ENCODE measurements around the gene HOXC4.

Gene HOXC4

DNA sequence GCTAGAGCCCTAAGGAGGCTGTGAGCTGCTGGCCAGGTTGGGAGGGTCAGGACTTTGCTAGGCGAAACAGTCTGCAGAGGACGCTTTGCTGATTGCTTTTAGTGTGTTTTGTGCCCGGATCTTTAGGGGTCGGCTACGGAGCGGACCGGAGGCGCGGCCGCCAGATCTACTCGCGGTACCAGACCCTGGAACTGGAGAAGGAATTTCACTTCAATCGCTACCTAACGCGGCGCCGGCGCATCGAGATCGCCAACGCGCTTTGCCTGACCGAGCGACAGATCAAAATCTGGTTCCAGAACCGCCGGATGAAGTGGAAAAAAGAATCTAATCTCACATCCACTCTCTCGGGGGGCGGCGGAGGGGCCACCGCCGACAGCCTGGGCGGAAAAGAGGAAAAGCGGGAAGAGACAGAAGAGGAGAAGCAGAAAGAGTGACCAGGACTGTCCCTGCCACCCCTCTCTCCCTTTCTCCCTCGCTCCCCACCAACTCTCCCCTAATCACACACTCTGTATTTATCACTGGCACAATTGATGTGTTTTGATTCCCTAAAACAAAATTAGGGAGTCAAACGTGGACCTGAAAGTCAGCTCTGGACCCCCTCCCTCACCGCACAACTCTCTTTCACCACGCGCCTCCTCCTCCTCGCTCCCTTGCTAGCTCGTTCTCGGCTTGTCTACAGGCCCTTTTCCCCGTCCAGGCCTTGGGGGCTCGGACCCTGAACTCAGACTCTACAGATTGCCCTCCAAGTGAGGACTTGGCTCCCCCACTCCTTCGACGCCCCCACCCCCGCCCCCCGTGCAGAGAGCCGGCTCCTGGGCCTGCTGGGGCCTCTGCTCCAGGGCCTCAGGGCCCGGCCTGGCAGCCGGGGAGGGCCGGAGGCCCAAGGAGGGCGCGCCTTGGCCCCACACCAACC lies 23.9 kb upstream of the HOXC4 start:
- DNase-seq, result no peak

DNA sequence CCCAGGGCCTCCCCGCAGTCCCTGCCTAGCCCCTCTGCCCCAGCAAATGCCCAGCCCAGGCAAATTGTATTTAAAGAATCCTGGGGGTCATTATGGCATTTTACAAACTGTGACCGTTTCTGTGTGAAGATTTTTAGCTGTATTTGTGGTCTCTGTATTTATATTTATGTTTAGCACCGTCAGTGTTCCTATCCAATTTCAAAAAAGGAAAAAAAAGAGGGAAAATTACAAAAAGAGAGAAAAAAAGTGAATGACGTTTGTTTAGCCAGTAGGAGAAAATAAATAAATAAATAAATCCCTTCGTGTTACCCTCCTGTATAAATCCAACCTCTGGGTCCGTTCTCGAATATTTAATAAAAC lies 23.2 kb upstream of the HOXC4 start:
- DNase-seq, result no peak

DNA sequence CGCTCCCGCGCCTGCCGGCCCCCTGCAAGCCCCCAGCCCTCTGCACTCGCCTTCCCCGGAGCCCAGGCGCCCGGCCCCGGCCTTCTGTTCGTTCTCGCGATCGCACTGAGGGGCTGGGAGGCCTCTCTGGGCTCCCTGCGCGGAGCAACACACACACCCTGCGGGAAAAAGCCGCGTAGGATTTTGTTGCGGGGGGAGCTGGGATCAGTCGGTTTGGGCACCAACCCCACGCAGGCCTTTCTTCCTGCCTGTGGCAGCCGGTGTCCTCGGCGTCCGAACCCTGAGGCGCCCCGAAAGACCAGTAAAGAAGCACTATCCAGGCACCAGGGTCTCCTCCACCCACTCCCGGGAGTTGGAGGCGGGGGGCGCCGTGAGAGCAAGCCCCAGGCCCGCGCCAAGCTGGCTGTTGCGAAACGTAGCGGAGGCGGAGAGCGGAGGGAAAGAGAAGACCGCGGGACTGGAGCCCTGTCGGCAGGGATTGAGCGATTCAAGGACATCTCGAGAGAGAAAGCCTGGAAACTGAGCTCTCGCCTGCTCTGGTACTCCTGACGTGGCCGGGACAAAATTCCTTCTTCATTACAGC lies 22.7 kb upstream of the HOXC4 start:
- no peak for DNase-seq

DNA sequence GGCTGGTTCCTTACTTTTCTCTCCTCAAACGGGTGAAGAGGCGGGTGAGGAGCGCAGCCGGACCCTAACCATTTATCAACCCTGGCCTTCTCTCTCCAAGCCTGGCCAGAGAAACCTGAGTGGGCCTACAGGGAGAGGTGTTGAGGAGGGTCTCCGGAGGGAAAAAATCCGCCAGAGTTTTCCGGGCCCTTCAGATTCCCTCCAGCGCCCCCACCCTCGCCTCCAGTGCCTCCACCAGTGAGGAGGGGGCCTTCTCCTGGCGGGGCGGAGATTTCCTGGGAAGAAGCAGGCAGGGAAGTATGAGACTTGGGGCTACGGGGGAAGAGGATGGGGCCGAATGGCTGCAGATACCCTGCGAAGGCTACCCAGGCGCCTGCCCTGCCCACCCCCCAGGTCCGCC lies 22.2 kb upstream of the HOXC4 start:
- no peak for DNase-seq

DNA sequence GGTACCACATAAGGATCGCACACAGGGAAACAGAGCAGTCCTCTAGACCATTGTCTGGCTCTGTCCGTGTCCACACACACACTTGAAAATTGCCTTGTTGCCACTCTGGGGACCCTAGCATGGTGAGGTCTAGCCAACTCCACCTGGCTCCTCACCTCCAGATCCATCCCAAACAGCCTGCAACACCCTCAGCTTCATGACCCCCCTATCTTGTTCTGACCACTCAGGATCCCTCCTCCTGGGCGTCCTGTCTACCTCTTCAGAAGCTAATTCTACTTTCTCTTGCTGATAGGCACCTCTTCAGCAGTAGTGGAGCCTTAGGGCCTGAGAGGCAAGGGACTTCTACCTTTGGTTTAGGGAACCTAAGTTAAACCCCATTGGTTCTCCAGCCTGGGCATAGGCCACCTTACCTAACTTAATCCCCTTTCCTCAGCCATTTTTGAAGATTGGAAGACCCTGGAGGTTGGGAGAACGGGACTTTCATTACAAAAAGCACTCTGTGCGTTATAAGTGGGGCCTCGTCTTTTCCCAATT lies 21.5 kb upstream of the HOXC4 start:
- DNase-seq, result no peak

DNA sequence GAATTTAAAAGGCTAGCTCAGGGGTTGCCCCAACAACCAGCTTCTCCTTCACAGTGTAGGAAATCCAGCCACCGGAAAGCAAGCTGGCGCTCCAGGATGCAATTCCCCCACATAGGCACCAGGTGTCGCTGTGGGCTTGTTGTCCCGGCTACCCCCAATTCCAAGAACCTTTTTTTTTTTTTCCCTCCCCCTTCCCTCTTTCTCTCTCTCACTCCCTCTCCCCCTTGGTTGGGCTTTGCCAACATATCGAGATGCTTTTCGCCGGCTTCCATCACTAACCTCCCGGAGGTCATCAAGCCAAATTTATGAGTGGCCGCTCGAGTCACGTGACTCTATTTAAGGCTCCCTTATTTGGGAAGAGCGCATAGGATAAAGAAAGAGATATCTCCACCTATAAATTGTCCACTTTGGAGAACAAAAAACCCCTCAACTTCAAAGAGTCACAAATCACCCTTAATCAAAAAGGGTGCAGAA lies 21.0 kb upstream of the HOXC4 start, which contains the start of gene HOXC5:
TSS of gene HOXC5 (plus strand) at position 424 of the 474 bp plus-strand sequence. CDS start 73 bp downstream, outside the sequence.
- peak; percentile 55 for DNase-seq

GRCh38 chr12:54033106-54033979 lies 20.3 kb upstream of the HOXC4 start:
- no peak for DNase-seq

DNA sequence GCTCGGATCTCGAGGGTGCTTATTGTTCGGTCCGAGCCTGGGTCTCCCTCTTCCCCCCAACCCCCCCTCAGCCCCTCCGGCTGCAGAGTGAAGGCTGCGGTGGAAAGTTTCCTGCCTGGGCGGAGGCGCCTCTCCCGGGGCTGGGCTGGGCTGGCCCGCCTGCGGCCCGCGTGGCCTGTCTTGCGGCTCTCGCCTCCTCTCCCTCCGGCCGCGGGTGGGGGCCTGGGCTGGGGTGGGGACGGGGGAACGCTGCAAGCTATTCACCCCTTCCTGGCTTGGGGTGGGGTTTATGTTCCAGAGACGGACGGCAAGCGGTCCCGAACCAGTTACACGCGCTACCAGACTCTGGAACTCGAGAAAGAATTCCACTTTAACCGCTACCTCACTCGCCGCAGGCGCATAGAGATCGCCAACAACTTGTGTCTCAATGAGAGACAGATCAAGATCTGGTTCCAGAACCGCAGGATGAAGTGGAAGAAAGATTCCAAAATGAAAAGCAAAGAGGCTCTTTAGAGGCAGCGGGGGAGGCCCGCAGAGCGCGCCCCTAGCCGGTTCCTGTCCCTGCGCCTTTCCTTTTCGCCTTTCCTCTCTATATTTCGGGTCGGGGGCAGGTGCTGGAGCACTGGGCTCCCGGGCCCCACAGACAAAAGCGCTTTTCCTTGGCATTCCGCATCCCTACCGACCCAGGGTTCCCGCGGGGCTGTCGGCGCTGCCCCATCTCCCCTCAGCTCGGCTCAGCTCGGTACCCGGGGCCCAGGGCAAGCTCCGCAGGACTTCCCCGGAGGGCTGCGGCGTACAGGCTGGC lies 19.5 kb upstream of the HOXC4 start:
- DNase-seq, result no peak

- no peak for DNase-seq
Observed at GRCh38 chr12:54034785-54035310, 18.8 kb upstream of the HOXC4 start.

DNA sequence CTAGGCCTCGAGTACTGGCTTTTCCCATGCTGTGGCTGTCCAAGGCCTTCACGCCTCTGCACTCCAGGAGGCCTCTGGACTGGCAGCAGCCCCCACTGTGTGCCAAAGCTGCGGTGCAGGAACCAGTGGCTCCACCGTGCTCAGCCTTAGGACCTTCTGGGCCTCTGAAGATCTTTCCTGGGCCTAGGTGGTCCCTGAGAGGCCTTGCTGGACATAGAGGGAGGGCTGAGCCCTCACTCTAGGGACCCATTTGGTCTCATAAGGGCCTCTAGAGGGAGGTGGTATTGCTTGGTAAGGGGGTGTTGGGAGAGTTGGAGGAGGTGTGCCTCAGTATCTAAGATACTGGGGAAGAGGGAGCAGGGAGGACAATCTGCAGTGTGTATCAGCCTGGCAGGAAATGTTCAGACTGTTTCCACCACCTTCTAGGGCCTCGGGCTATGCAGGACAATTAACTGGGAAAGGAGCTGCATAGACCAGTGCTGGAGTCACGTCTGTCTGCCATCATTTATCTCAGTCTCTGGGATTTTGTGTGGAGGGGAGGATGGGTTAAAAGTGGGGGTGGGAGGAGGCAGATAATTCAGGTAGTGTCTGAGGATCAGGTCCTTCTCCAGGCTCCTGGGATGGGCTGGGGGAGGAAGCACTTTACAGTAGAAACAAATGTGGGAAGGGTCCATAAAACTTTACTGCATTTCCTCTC lies 17.9 kb upstream of the HOXC4 start:
- no peak for DNase-seq

GRCh38 chr12:54036620-54037359 lies 16.8 kb upstream of the HOXC4 start:
- no peak for DNase-seq

DNA sequence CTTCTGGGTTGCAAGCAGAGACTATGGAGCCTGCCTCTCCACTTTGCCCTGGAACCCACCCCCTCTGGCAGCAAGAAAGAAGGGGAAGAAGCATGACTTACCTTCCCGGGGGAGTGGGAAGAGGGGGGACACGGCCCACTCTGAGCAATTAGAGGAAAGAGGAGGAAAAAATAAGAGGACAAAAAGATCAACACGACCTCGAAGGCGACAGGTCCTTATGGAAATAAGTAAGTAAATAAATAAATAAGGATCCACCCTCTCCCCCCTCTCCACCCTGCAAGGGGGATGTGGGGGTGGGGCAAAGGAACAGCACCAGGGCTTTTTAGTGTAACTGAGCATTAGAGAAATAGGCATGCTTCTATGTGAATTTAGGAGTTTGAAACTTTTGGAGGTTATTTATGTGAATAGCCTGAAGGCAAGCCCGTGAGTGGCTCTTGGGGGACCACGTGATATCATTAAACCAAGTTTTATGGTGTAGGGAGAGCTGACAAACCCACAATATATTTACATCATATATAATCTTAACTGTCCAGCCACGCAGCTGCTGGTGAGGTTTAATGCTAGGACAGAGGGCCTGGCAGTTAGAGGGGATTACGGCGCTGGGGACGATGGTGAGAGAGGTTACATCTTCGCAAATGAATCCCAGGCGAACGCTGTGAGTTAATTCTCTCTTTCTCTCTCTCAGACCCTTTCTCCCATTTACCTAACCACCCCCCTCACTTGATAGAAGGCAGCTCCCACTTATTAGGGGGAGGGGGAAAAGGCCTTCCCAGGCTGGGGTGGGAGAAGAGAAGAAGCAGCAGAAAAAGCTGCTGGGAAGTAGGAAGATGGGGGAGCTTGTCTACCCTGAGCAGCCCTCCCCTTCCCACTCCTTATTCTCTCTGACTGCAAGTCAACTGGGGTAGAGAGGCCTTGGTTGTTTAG lies 16.0 kb upstream of the HOXC4 start:
- DNase-seq, result no peak

DNA sequence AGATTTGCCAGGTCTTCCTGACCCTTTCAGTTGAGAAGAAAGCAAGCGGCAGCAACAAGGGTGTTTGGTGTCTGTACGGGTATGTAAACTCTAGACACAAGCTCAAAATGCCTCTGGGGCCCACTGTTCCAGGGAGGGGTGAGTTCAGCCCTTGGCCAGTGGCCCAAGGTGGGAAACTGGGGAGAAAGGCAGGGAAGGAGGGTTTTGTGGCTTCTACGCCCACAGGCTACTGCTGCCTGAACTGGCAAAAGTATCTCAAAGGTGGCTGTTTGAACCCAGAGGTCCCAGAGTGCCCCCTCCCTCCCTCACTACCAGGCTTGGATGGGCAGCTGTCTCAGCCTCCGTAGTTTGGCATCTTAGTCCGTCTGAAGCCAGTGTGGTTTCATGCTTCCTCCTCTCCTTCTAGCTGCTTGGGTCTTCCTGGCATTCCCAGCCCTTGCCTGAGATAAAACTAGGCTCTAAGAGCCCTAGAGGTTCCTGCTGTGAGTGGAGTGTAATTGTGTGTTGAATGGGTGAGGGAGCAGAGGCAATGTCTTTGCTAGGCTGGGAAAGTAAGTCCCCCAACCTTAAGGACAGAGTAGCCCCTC lies 15.3 kb upstream of the HOXC4 start:
- DNase-seq, result no peak

- no peak for DNase-seq
Observed at GRCh38 chr12:54038871-54039414, 14.7 kb upstream of the HOXC4 start.

DNA sequence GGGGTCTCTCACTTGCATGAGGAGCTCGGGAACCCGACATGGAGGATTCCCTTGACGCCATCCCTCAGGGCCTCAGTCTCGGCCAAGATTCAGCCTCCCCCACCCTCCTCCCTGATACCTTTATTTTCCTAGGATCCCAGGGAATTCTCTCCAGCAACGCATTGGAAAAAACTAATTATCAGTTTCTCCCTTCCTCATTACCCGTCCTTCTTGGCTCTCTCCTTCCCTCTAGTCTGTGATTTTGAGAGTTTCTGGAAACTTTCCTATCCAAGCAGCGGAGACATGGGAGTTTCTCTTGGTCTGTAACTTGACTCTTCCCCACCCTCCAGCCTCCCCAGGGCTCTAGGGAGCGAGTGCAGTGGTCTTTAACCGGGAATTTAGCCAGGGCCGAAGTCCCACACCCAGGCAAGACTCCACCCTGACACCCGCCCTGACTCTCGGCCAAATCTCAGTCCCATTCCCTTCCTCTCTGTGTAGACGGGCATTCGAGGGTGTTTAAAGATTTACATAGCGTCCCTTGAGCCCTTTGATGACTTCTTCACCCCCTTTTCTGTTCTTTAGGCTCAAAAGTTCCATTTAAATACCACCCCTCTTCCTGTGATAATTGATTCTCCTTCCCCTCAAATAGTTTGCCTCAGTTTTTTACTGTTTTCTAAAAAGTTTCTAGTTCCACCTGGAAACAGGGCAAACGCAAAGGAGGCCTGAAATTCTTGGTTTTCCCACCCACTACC lies 14.1 kb upstream of the HOXC4 start:
- DNase-seq, result no peak

DNA sequence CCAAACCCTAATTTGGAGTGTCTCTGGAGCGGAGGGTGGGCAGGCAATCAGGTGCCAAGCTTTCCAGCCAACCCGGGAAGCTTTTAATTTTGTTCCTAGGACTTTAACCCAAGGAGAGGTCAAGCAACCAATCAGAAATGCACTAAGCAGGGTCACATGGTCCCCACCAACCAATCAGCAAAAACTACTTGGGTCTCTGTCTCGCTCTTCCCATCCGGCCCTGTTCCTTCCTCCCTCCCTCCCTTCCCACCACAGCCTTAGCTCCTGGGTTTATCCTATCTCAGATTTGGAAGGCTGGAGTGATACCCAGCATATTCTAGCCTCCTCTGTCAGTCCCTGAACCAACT lies 13.5 kb upstream of the HOXC4 start:
- no peak for DNase-seq

DNA sequence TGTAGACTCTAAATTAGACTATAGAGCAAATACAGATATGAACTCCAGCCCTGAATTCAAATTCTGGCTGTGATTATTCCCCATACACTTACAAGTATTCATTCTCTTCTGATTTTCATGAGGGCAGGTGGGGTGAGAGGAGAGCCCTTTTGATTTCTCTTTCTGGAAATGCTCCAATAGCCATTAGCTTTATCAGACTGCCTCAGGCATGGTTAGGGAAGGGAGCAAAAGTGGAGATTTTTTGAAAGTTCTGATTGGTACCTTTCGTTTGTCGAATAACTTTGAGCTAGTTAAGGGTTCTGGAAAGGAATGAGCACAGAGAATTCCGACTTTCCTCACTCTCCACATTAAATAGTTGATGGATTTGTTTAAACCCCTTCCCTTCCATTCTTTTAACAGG lies 13.0 kb upstream of the HOXC4 start:
- DNase-seq, result no peak

DNA sequence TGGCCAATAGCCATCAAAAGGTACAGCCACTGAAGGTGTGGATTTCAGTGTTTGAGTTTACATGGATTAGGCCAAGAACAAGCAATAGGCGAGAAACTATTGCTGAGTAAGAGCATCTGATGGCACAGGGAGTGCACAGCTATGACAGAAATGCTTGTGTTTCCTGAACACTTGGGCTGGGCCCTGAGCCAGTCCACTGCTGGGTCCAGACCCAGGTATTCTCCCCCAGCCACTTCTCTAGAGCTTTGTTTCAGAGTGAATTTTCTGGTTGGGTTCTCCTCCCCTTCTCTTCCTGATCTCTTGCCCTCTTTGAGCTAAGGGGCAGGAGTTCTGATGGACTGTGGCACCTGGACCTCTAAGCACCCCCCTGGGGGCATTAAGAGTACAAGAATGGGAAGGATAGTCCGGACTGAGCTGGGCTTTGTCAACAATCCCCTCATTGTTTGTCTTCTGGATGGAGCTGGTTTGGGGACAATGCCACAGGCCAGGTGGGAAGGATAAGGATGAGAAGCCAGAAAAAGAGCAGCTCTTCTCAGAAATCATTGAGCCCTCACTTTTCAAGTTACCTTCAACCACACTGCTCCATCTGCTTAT lies 12.4 kb upstream of the HOXC4 start:
- DNase-seq, result no peak

Data from activated CD4-positive, alpha-beta T cell treated with anti-CD3 and anti-CD28 coated beads, Interleukin-2, amount 50 U/mL, for 1 hour (primary cell).